ENCODE data around the gene PIK3CD.

Gene PIK3CD

DNA sequence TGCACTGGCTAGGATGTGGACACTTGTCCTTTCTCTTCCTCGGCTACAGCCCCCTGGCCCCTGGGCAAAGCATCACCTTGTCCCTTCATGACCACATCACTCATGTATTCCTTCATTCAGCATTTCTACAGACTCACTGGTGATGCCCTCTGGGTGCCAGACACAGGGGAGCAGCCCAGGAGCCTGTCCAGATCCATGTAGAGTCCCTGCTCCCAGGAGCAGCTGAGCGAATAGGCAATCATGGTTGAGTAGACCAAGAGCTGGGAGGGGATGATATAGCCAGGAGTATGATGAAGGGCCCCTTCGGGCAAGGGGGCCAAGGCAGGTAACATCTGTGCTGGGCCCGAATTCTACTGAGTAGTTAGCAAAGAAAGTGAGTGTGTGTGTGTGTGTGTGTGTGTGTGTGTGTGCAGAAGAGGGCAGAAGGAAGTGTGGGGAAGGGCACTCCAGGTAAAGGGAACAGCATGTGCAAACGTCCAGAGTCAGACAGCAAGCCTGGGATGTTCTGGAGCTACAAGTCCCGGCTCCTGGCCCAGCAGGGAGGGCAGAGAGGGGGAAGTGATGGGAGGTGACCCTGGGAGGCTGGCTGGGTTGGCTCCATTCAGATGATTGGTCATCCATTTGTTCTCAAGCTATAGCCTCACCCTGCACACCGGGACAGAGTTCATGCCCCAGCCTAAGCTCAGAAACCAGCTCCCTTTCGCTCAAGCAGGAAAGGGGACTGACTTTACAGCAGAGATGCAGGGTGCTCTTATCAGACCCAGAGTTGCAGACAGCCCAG lies 21.0 kb upstream of the PIK3CD start:
- Mint-ChIP-seq H3K27ac (peak overlapping the region; percentile 59), H3K4me1 (ENCODE audit: low read depth) (peaks cover 79% of the 10 kb centered on the region), H3K9me3 (no peaks in the 10 kb centered on the region), H3K27me3 (peaks cover 10% of the 10 kb centered on the region), H3K36me3 (ENCODE audit: low read depth) (no peaks in the 10 kb centered on the region), H3K4me3 (peak overlapping the region; percentile 44)
- intact Hi-C loops (cut with micrococcal nuclease) = no loop called here

DNA sequence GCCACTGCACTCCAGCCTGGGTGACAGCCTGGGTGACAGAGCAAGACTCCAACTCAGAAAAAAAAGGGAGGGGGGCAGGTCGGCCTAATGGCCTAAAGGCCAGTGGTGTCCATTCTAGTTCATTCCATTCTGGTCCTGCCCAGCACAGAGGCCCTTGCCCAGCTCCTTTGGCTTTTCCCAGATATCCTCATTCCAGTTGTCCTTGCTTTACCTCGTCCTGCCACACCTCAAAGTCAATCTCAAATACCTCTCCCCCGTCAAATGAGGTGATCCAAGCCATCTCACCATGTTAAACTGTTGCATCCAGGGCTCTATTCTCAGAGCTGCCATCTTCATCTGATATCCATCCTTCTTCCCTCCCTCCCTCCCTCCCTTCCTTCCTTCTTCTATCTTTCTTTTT lies 19.9 kb upstream of the PIK3CD start:
- intact Hi-C loops (cut with micrococcal nuclease) = no loop called here
- Mint-ChIP-seq H3K36me3 (ENCODE audit: low read depth) (no peaks in the 10 kb centered on the region), H3K27ac (no peak overlapping the region), H3K27me3 (no peaks in the 10 kb centered on the region), H3K4me3 (no peak overlapping the region), H3K9me3 (no peaks in the 10 kb centered on the region), H3K4me1 (ENCODE audit: low read depth) (peaks cover 69% of the 10 kb centered on the region)

DNA sequence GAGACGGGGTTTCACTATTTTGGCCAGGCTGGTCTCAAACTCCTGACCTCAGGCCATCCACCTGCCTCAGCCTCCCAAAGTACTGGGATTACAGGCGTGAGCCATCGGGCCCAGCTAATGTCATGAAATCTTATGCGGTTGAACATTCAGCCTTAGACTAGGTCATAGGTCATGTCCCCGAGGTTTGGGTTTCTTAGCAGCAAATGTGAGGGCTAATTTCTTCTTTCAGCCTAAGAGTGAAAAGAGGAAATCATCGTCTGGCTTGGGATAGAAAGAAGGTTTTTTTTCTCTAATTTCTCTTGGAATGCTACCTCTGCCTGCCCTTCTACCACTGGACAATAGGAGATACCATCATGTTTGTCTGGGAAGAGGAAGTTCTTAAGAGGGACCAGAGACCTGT lies 18.0 kb upstream of the PIK3CD start:
- H3K4me1 Mint-ChIP-seq (ENCODE audit: low read depth) = peaks cover 61% of the 10 kb centered on the region
- H3K27ac Mint-ChIP-seq = no peak overlapping the region
- H3K4me3 Mint-ChIP-seq = no peak overlapping the region
- no peaks in the 10 kb centered on the region for H3K9me3 Mint-ChIP-seq
- H3K36me3 Mint-ChIP-seq (ENCODE audit: low read depth) = no peaks in the 10 kb centered on the region
- intact Hi-C loops (cut with micrococcal nuclease) = no loop called here
- H3K27me3 Mint-ChIP-seq = no peaks in the 10 kb centered on the region

DNA sequence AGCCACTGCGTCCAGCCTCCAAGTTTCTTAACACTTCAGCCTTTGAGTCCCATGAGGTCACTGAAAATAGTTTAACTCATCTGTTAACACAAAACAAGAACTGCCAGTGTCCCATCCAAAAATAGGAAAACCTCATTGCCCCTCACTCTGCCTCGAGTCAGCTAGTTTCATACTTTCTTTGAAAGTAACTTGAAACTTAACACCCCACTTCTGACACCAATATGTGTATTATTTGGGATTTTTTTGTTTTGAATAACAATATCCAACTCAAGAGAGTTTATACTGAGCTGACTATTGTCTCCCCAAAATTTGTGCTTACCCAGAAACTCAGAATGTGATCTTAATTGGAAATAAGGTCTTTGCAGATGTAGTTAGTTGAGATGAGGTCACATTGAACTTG lies 16.9 kb upstream of the PIK3CD start:
- no peak overlapping the region for H3K27ac Mint-ChIP-seq
- no peaks in the 10 kb centered on the region for H3K36me3 Mint-ChIP-seq (ENCODE audit: low read depth)
- H3K27me3 Mint-ChIP-seq = no peaks in the 10 kb centered on the region
- peaks cover 61% of the 10 kb centered on the region for H3K4me1 Mint-ChIP-seq (ENCODE audit: low read depth)
- H3K4me3 Mint-ChIP-seq = no peak overlapping the region
- intact Hi-C loops (cut with micrococcal nuclease) = no loop called here
- H3K9me3 Mint-ChIP-seq = no peaks in the 10 kb centered on the region

DNA sequence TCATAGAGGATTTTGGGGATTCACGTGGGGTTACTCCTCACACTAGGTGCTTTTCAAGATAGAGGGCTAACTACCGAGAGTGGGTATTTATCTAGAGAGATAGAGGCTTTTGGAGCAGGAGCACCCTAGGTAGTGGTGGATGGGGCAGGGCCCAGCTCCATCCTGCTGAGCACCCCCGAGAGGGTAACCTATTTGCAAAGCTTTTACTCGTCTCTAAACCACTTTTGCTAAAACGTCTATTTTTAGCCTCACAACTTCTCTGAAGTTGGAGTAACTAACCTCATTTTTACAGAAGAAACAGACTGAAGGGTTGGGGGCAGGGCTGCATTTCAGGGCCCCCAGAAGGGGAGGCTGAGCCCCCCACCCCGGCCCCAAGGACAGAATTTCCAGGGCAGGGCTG lies 12.3 kb upstream of the PIK3CD start:
- H3K4me3 Mint-ChIP-seq = no peak overlapping the region
- intact Hi-C loops (cut with micrococcal nuclease) = no loop called here

DNA sequence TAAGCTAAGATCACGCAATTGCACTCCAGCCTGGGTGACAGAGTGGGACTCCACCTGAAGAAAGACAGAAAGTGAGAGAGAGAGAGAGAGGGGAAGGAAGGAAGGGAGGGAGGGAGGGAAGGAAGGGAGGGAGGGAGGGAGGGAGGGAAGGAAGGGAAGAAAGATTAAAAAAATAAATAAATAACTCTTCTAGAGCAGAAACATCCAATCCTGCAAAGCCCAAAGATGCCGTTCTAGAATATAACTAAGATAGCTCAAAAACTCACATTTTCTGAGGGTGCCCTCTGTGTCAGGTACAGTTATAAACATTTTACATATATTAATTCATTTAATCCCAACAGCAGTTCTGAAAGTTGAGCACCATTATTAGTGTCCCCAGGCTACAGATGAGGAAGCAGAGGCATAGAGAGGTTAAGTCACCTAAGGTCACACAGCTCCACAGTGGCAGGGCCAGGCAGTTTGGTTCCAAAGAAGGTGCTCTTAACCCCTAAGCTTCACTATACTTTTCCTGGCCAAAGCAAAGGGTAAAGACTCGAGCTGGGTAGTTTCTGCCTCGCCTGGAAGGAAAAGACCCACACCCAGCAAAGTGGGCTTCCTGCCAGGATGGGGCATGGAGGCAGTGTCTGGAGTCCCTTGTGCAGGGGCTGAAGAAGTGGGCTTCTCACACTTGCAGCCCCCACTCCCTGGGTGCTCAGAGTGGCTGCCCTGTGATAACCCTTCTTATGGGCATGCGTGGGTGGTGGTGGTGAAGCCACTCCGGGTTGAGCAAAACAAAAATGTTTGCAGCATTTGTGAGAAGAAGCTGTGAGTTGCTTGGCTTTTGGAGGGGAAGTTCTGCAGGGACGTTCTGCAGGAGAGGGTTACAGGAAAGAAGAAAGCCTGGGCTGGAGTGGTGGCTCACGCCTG lies 7.9 kb upstream of the PIK3CD start:
- Mint-ChIP-seq H3K9me3 (no peaks in the 10 kb centered on the region), H3K27ac (peak overlapping the region; percentile 87), H3K4me3 (peak overlapping the region; percentile 47), H3K36me3 (ENCODE audit: low read depth) (no peaks in the 10 kb centered on the region), H3K27me3 (no peaks in the 10 kb centered on the region), H3K4me1 (ENCODE audit: low read depth) (peaks cover 66% of the 10 kb centered on the region)
- intact Hi-C loops (cut with micrococcal nuclease) = loop anchor here (2.0 kb wide), 1 partner anchor 15 kb away; no protein-coding TSS in a partner anchor

More for the DNA sequence above, 12.3 kb upstream of the PIK3CD start:
- no peaks in the 10 kb centered on the region for H3K27me3 Mint-ChIP-seq
- H3K4me1 Mint-ChIP-seq (ENCODE audit: low read depth) = peaks cover 62% of the 10 kb centered on the region
- H3K9me3 Mint-ChIP-seq = no peaks in the 10 kb centered on the region
- H3K36me3 Mint-ChIP-seq (ENCODE audit: low read depth) = no peaks in the 10 kb centered on the region
- H3K27ac Mint-ChIP-seq = no peak overlapping the region

DNA sequence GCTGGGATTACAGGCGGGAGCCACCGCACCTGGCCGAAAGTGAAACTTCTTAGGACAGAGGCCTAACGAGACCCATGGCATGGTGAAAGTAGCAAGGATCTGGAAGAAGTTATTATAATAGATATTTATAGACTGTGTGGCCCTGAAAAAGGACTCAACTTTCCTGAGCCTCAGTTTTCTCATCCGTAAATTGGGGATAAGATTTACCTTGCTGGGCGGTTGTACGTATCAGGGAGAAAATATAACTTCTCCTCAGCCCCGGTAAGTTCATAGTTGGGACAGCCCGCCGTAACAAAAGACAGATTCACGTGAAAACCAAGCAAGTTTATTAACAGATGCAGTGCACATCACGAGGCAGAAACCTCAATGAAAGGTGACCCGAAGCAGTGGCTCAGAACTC lies 5.5 kb upstream of the PIK3CD start:
- H3K4me3 Mint-ChIP-seq = no peak overlapping the region
- no peaks in the 10 kb centered on the region for H3K9me3 Mint-ChIP-seq
- H3K27me3 Mint-ChIP-seq = no peaks in the 10 kb centered on the region
- no peaks in the 10 kb centered on the region for H3K36me3 Mint-ChIP-seq (ENCODE audit: low read depth)
- peaks cover 63% of the 10 kb centered on the region for H3K4me1 Mint-ChIP-seq (ENCODE audit: low read depth)
- intact Hi-C loops (cut with micrococcal nuclease) = no loop called here
- peak overlapping the region; percentile 43 for H3K27ac Mint-ChIP-seq

DNA sequence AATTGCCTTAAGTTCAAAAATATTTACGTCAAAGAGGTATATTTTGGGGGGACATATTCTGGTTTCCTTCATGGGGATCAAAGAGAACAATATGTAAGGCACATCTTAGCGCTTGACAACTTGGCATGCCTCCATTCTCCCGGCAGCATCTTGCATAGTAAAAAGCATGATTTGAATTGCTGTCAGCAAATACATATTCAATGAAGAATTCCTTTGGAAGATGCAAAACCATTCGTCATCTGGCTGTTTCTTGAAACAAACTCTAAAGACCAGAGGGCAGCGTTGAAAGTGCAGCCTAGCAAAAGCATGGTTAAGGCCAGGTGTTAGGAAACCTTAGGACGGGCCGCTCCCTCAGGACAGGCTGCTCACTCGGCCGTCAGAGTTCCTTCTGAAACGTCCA lies 3.4 kb upstream of the PIK3CD start:
- Mint-ChIP-seq H3K9me3 (no peaks in the 10 kb centered on the region), H3K4me1 (ENCODE audit: low read depth) (peaks cover 55% of the 10 kb centered on the region), H3K36me3 (ENCODE audit: low read depth) (peaks cover 14% of the 10 kb centered on the region), H3K4me3 (no peak overlapping the region), H3K27me3 (no peaks in the 10 kb centered on the region), H3K27ac (no peak overlapping the region)
- intact Hi-C loops (cut with micrococcal nuclease) = no loop called here

DNA sequence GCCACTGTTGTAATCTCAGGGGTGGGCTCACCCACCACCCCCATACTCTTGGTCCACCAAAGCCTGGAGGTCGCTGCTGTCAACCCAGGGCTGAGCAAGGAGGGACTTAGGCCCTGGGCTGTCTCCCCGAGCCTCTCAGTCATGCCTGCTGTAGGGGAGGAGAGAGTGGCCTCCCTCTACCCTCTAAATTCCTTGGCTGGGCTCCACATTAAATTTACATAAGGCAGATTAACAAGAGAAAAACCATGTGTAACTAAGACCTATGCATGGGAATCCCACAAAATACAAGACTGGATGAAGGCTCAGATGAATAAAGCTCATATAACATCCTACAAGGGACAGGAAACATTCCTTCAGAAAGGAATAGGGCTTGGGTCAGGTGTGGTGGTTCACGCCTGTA lies 1.8 kb upstream of the PIK3CD start:
- H3K36me3 Mint-ChIP-seq (ENCODE audit: low read depth) = peaks cover 24% of the 10 kb centered on the region
- peaks cover 56% of the 10 kb centered on the region for H3K4me1 Mint-ChIP-seq (ENCODE audit: low read depth)
- peak overlapping the region; percentile 52 for H3K27ac Mint-ChIP-seq
- H3K4me3 Mint-ChIP-seq = no peak overlapping the region
- no peaks in the 10 kb centered on the region for H3K27me3 Mint-ChIP-seq
- intact Hi-C loops (cut with micrococcal nuclease) = loop anchor here (5.0 kb wide), 1 partner anchor 38 kb away; no protein-coding TSS in a partner anchor
- H3K9me3 Mint-ChIP-seq = no peaks in the 10 kb centered on the region

DNA sequence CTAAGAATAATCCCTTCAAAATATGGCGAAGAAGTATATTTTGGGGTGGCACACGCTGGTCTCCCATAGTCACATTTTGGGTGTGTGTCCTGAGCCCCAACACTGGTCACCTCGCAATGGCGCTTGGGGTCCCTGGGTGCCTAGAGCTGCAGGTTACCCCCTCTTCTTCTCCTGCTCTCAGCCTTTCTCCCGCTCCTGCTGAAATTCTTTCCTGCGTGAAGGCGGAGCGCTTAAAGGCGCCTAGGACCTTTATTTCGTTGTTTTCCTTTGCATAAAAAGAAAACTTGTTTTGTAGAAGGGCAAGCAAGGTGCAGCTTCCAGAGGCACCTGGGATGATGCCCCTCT lies 339 bp upstream of the PIK3CD start:
- peaks cover 66% of the 10 kb centered on the region for H3K4me1 Mint-ChIP-seq (ENCODE audit: low read depth)
- intact Hi-C loops (cut with micrococcal nuclease) = loop anchor here (5.0 kb wide), 1 partner anchor 36 kb away; no protein-coding TSS in a partner anchor
- no peaks in the 10 kb centered on the region for H3K9me3 Mint-ChIP-seq
- no peaks in the 10 kb centered on the region for H3K27me3 Mint-ChIP-seq
- peaks cover 27% of the 10 kb centered on the region for H3K36me3 Mint-ChIP-seq (ENCODE audit: low read depth)
- H3K27ac Mint-ChIP-seq = peak overlapping the region; percentile 92
- H3K4me3 Mint-ChIP-seq = peak overlapping the region; percentile 92

DNA sequence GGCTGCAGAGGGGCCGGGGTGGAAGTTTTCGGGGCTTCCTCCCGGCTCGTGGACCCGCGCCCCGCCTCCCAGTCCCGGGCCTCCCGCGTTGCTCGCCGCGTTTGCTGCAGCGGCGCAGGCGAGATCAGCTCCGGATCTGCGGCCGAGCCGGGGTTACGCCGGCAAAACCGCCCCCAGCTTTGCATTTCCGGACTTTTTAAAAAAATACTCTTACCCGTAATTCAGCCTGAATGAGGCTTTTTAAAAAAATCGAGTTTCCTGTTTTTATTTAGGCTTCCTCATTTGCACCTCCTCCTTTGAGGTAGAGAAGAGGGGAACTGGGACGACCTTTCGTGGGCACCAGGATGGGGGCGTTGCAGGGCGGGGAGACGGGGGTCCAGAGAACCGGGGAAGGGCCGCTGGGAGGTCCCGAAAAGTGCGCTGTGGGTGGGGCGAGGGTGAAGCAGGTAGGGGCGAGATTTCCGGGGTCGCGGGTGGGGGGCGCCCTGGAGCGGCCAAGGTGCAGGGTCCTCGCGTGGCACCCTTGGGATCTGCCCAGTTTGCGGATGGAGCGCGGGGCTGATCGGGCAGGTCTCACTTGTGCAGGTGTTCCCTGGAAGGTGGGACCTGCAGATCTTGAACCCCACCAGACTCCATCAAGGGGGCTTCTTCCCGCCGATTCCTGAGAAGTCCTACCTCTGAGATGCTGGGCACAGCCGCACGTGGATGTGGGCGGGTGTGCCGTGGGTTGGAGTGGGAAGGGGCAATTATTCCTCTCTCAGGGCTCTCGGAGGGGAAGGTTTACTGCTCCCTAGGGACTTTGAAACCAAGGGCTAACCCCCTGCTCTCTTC lies 1.1 kb downstream of the PIK3CD start:
- Mint-ChIP-seq H3K9me3 (no peaks in the 10 kb centered on the region), H3K36me3 (ENCODE audit: low read depth) (peaks cover 34% of the 10 kb centered on the region), H3K27ac (peak overlapping the region; percentile 92), H3K4me3 (peak overlapping the region; percentile 92), H3K27me3 (no peaks in the 10 kb centered on the region), H3K4me1 (ENCODE audit: low read depth) (peaks cover 71% of the 10 kb centered on the region)
- intact Hi-C loops (cut with micrococcal nuclease) = loop anchor here (2.0 to 5.0 kb wide), 2 partner anchors 26 to 35 kb away; no protein-coding TSS in a partner anchor

DNA sequence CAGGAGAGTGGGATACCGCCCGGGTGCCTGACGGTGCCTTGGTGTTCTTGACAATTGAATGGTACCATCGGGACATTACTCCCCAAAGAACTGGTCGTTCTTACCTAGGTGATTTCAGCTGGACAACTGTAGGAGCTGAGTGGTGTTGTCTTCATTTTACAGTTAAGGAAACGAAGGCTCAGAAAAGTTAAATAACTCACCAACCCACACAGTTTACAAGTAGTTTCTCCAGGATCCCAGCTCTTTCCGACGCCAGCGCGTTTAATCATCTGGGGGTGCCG lies 1.6 kb downstream of the PIK3CD start:
- H3K9me3 Mint-ChIP-seq = no peaks in the 10 kb centered on the region
- peak overlapping the region; percentile 92 for H3K27ac Mint-ChIP-seq
- peak overlapping the region; percentile 92 for H3K4me3 Mint-ChIP-seq
- no peaks in the 10 kb centered on the region for H3K27me3 Mint-ChIP-seq
- intact Hi-C loops (cut with micrococcal nuclease) = loop anchor here (2.0 to 5.0 kb wide), 2 partner anchors 26 to 34 kb away; no protein-coding TSS in a partner anchor
- peaks cover 77% of the 10 kb centered on the region for H3K4me1 Mint-ChIP-seq (ENCODE audit: low read depth)
- peaks cover 34% of the 10 kb centered on the region for H3K36me3 Mint-ChIP-seq (ENCODE audit: low read depth)

DNA sequence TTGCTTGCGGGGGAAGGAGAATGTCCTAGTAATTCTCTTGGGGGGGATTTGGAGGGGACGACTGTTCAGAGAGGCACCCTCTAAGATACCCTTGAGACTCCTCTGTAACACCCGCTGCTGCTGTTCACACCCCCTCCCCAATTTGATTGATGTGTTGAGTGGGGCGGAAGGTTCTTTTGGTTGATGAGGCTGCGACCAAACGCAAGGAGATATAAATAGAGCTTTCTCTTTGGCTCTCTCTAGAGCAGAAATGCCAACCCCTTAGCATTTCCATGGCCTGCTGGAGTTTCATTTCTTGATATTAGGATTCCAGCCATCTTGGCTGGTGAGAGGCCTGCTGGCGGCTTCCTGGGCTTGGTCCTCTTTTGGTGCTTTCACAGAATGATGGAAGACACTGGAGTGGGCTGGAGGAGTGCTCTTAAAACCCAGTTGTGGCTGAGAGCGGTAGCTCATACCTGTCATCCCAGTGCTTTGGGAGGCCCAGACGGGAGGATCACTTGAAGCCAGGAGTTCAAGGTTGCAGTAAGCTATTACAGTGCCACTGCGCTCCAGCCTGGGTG lies 2.0 kb downstream of the PIK3CD start:
- Mint-ChIP-seq H3K4me3 (peak overlapping the region; percentile 92), H3K27ac (peak overlapping the region; percentile 92), H3K4me1 (ENCODE audit: low read depth) (peaks cover 80% of the 10 kb centered on the region), H3K36me3 (ENCODE audit: low read depth) (peaks cover 34% of the 10 kb centered on the region), H3K9me3 (no peaks in the 10 kb centered on the region), H3K27me3 (no peaks in the 10 kb centered on the region)
- intact Hi-C loops (cut with micrococcal nuclease) = loop anchor here (2.0 to 5.0 kb wide), 2 partner anchors 27 to 34 kb away; no protein-coding TSS in a partner anchor

All from dendritic cell treated with granulocyte-macrophage colony-stimulating factor and Interleukin-4, amounts not matched to agents 40 ng/mL and 50 ng/mL, for 4 days (primary cell).